Stimulated activated CD8-positive, alpha-beta memory T cell treated with anti-CD3 and anti-CD28 coated beads, Interleukin-2, amount 100 ng/mL, for 1 hour (primary cell): ENCODE data around the gene LDLR.
"Not testable (repeated sequence)": the region's sequence is repeated elsewhere in the genome, so short reads cannot be mapped to it uniquely, and the experiment has no call there.

Experiments
- DNase-seq, 2 donors: peaks; one replicate each; pipeline ENCODE4 v3.0.0-alpha.2; 2020; ENCODE audit warnings: low read depth in 2 of 2

The LDLR gene

GRCh38 chr19:11173516-11174155, 84.4 kb downstream of the LDLR start:
- DNase-seq: no peak

DNA sequence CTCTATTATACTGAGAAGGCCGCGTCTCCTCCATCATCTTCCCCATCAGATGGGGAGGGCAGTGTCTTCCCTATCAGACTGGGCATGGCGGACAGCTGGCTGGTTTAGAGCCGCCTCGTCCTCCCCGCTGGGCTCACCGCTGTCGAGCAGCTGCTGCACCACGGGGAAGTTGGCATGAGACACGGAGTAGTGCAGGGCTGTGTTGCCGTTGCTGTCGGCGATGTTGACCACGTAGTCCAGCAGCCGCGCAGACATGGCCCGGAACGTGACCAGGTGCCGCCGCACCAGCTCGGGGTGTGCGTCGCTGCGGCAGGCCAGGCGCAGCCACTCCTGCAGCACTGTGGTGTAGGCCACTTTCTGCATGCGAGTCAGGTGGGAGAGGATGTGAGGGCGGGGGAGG, 85.1 kb downstream of the LDLR start:
- no peak for DNase-seq

GRCh38 chr19:11175920-11176319, 86.7 kb downstream of the LDLR start:
- no peak for DNase-seq

DNA sequence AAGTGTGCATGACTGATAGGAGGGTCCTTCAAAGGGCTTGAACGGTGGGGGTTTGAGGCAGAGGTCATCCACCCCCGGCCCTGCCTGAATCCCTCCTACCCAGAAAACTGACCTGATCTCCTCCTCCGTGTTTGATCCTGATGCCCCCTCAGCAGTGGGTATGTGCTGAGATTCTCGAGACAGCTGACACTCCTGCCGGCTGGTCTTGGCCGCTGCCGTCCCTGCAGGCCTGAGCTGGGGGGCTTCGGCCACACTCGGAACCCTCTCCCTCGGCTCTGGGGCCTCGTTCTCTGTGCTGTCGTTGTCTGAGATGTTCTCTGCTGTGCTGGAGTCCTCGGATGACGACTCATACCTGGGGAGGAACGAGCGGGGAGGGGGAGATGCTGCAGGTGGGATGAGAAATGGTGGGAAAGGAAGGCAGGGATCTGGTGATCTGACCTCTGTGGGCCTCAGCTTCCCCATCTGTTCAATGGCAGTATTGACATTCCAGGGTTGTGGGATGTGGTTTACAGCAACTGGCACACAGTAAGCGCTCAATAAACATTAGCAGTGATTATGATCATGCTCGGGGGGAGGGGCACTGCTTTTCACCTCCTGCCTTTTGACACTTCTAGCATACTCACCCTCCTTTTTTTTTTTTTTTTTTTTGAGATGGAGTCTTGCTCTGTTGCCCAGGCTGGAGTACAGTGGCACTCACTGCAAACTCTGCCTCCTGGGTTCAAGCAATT, 87.4 kb downstream of the LDLR start:
- no peak for DNase-seq

GRCh38 chr19:11177592-11177991, 88.3 kb downstream of the LDLR start:
- no peak for DNase-seq

DNA sequence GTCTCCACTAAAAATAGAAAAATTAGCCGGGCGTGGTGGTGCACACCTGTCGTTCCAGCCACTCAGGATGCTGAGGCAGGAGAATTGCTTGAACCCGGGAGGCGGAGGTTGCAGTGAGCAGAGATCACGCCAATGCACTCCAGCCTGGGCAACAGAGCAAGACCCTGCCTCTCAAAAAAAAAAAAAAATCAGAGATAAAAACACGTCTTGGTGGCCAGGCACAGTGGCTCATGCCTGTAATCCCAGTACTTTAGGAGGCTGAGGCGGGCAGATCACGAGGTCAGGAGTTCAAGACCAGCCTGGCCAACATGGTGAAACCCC, 89.8 kb downstream of the LDLR start:
- DNase-seq: not testable (repeated sequence)

- no peak for DNase-seq
Observed at GRCh38 chr19:11179716-11180297, 90.5 kb downstream of the LDLR start.

- DNase-seq: no peak
Observed at GRCh38 chr19:11180346-11180745, 91.1 kb downstream of the LDLR start.

GRCh38 chr19:11180975-11181374, 91.7 kb downstream of the LDLR start:
- DNase-seq: not testable (repeated sequence)

DNA sequence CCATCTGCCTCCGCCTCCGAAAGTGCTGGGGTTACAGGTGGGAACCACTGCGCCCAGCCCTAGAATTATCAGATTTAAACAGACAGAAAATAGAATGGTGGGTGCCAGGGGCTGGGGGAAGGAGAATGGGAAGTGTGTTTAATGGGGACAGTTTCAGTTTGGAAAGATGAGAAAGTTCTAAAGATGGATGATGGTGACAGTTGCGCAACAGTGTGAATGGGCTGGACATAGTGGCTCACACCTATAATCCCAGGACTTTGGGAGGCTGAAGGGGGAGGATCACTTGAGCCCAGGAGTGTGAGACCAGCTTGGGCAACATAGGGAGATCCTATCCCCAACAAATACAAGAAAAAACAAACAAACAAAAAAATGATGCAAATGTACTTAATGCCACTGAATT, 92.2 kb downstream of the LDLR start:
- no peak for DNase-seq
